OCI-LY3 (cell line): ENCODE data around the gene ZNF260.
"Not testable (repeated sequence)": the region's sequence is repeated elsewhere in the genome, so short reads cannot be mapped to it uniquely, and the experiment has no call there.

Source experiments
- H2AFZ ChIP-seq: fragments of 200-600, 300-600 bp; shearing (Covaris generic); 2 replicates; pipeline ENCODE4 v1.6.0; 2014; ENCODE audit warnings: antibody characterized with exemption, low read depth, low read length
- H3K27ac ChIP-seq: fragments of 200-600, 300-600 bp; sonication (generic); 2 replicates; pipeline ENCODE4 v1.5.1; 2014; ENCODE audit warnings: mild to moderate bottlenecking, low read length, moderate library complexity, mixed read lengths
- H3K27me3 ChIP-seq: fragments of 200-600, 300-600 bp; sonication (generic); 2 replicates; pipeline ENCODE4 v1.6.1; 2014; ENCODE audit warnings: low read depth, low read length, mixed read lengths
- H3K36me3 ChIP-seq: fragments of 200-600, 300-600 bp; sonication (generic); replicated peaks from 2 replicates; pipeline ENCODE3; 2014; ENCODE audit warnings: low read depth, low read length, mixed read lengths
- H3K4me1 ChIP-seq: fragments of 300-600, 200-600 bp; sonication (generic); 2 replicates; pipeline ENCODE4 v1.6.1; 2014; ENCODE audit warnings: low read length, mixed read lengths
- H3K4me2 ChIP-seq: fragments of 200-600, 300-600 bp; sonication (generic); 2 replicates; pipeline ENCODE4 v1.6.1; 2014; ENCODE audit warnings: low read length, mixed read lengths
- H3K4me3 ChIP-seq: fragments of 300-600, 200-600 bp; sonication (generic); 2 replicates; pipeline ENCODE4 v1.5.1; 2014; ENCODE audit warnings: antibody characterized with exemption, mild to moderate bottlenecking, low read length, moderate library complexity
- H3K79me2 ChIP-seq: fragments of 300-600, 200-600 bp; shearing (Covaris generic); 2 replicates; pipeline ENCODE4 v1.6.1; 2014; ENCODE audit warnings: mild to moderate bottlenecking, low read length, mixed read lengths
- H3K9ac ChIP-seq: fragments of 300-600, 200-600 bp; shearing (Covaris generic); 2 replicates; pipeline ENCODE4 v1.6.0; 2014; ENCODE audit warnings: mild to moderate bottlenecking, low read length, moderate library complexity
- H3K9me3 ChIP-seq: fragments of 200-600, 300-600 bp; shearing (Covaris generic); 2 replicates; pipeline ENCODE4 v1.6.1; 2014; ENCODE audit warnings: low read length, mixed read lengths; ENCODE audit not compliant: insufficient read depth
- H4K20me1 ChIP-seq: fragments of 200-600, 300-600 bp; sonication (generic); 2 replicates; pipeline ENCODE4 v1.6.1; 2016; ENCODE audit warnings: low read length, mixed read lengths; ENCODE audit not compliant: insufficient read depth
- EZH2phosphoT487 ChIP-seq: fragments of 200-600 bp; shearing (Covaris generic); IDR thresholded peaks from 2 replicates; pipeline ENCODE4 v1.6.1; 2018; ENCODE audit warnings: antibody characterized with exemption, mixed run types, low read depth
- TF ChIP-seq, protein P1 (sequence below): fragments of 200-600, 300-600 bp; sonication (generic); IDR thresholded peaks from 2 replicates; pipeline ENCODE4 v1.5.1; 2014; ENCODE audit warnings: antibody characterized with exemption, low read length, low read depth

The ZNF260 gene

DNA sequence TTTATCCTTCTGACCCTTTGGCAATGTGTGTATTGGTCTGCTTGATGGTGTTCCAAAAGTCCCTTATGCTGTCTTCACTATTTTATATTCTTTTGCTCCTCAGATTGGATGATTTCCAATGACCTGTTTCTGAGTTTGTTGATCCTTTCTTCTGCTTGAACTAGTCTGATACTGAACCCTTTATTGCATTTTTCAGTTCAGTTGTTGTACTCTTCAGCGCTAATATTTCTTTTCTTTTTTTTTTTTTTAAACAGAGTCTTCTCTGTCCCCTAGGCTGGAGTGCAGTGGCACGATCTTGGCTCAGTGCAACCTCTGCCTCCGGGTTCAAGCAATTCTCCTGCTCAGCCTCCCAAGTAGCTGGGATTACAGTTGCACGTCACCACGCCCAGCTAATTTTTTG is 26.1 kb downstream of the ZNF260 start:
- Histone ChIP-seq H3K27ac (no peak overlapping the region), H3K4me2 (no peak overlapping the region), H3K4me3 (no peak overlapping the region), H3K79me2 (no peaks in the 10 kb centered on the region), H3K36me3 (peaks cover 9% of the 10 kb centered on the region), H3K4me1 (no peaks in the 10 kb centered on the region), H2AFZ (no peak overlapping the region), H3K27me3 (no peaks in the 10 kb centered on the region), H3K9ac (no peak overlapping the region), H3K9me3 (peaks cover 32% of the 10 kb centered on the region), H4K20me1 (no peaks in the 10 kb centered on the region)
- no peak for TF ChIP-seq EZH2phosphoT487
- TF ChIP-seq, protein P1, sequence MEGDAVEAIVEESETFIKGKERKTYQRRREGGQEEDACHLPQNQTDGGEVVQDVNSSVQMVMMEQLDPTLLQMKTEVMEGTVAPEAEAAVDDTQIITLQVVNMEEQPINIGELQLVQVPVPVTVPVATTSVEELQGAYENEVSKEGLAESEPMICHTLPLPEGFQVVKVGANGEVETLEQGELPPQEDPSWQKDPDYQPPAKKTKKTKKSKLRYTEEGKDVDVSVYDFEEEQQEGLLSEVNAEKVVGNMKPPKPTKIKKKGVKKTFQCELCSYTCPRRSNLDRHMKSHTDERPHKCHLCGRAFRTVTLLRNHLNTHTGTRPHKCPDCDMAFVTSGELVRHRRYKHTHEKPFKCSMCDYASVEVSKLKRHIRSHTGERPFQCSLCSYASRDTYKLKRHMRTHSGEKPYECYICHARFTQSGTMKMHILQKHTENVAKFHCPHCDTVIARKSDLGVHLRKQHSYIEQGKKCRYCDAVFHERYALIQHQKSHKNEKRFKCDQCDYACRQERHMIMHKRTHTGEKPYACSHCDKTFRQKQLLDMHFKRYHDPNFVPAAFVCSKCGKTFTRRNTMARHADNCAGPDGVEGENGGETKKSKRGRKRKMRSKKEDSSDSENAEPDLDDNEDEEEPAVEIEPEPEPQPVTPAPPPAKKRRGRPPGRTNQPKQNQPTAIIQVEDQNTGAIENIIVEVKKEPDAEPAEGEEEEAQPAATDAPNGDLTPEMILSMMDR = no peak

DNA sequence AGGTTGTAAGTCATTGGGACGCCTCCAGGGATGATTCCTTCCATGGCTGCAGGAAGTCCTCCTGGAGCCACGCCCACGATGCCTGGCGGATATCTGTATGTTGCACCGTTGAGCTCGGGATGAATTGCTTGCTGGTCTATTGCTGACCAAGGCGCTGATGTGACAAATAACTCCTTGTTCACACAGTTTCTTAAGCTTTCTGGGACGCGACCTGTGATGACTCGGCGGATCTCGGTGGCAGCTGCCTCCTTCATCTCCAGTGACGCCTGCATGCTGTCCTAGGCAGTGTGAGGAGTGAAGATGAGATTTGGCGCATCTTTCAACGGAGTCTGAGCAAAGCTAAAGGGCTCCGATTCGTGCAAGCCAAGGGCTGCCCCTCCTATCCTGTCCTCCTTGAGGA is 31.1 kb downstream of the ZNF260 start:
- Histone ChIP-seq H3K9me3 (peaks cover 8% of the 10 kb centered on the region; the same call in 1 of the 2 replicates), H3K27ac (no peak overlapping the region), H3K4me3 (no peak overlapping the region), H3K9ac (no peak overlapping the region), H3K27me3 (no peaks in the 10 kb centered on the region), H3K36me3 (peaks cover 4% of the 10 kb centered on the region), H2AFZ (no peak overlapping the region), H3K4me2 (no peak overlapping the region), H3K79me2 (no peaks in the 10 kb centered on the region), H4K20me1 (no peaks in the 10 kb centered on the region), H3K4me1 (peaks cover 6% of the 10 kb centered on the region; the same call in 1 of the 2 replicates)
- TF ChIP-seq, protein P1 = no peak

DNA sequence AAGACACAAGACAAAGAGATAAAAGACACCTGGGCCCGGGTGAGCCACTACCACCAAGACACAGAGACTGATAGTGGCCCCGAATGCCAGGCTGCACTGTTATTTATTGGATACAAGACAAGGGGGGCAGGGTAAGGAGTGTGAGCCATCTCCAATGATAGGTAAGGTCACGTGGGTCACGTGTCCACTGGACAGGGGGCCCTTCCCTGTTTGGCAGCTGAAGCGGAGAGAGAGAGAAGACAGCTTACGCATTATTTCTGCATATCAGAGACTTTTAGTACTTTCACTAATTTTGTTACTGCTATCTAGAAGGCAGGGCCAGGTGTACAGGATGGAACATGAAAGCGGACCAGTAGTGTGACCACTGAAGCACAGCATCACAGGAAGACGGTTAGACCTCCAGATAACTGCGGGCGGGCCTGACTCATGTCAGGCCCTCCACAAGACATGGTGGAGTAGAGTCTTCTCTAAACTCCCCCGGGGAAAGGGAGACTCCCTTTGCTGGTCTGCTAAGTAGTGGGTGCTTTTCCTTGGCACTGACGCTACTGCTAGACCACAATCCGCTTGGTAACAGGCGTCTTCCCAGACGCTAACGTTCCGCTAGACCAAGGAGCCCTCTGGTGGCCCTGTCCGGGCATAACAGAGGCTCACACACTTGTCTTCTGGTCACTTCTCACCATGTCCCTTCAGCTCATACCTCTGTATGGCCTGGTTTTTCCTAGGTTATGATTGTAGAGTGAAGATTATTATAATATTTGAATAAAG is 35.2 kb downstream of the ZNF260 start:
- H3K4me2 ChIP-seq = peak overlapping the region; percentile 59
- H3K9me3 ChIP-seq, H2AFZ ChIP-seq, H4K20me1 ChIP-seq, H3K36me3 ChIP-seq, H3K9ac ChIP-seq, H3K27me3 ChIP-seq: not testable (repeated sequence)
- H3K79me2 ChIP-seq = peaks cover 13% of the 10 kb centered on the region
- peak overlapping the region; percentile 49 for H3K4me3 ChIP-seq
- TF ChIP-seq, protein P1 = peak; percentile 72
- peaks cover 12% of the 10 kb centered on the region for H3K4me1 ChIP-seq
- H3K27ac ChIP-seq = 0 out of 2 replicates have a peak overlapping the region, but pooled peaks have one; percentile 15

DNA sequence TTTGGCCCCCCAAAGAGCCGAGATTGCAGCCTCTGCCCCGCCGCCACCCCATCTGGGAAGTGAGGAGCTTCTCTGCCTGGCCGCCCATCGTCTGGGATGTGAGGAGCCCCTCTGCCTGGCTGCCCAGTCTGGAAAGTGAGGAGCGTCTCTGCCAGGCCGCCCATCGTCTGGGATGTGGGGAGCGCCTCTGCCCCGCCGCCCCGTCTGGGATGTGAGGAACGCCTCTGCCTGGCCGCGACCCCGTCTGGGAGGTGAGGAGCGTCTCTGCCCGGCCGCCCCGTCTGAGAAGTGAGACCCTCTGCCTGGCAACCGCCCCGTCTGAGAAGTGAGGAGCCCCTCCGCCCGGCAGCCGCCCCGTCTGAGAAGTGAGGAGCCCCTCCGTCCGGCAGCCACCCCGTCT is 37.2 kb downstream of the ZNF260 start:
- H3K36me3 ChIP-seq, H4K20me1 ChIP-seq, H2AFZ ChIP-seq, H3K9me3 ChIP-seq, H3K27me3 ChIP-seq: not testable (repeated sequence)
- peaks cover 14% of the 10 kb centered on the region for H3K4me1 ChIP-seq
- peaks cover 31% of the 10 kb centered on the region for H3K79me2 ChIP-seq
- H3K4me2 ChIP-seq = peak overlapping the region; percentile 52
- H3K27ac ChIP-seq = peak overlapping the region; percentile 92
- peak overlapping the region; percentile 97 for H3K9ac ChIP-seq
- H3K4me3 ChIP-seq = peak overlapping the region; percentile 88
